Mammary epithelial cell (primary cell): Measurements from ENCODE around the gene PYDC1.

ENCODE experiments used
- EZH2 ChIP-seq: IDR thresholded peaks from 2 replicates; pipeline ENCODE4 v1.6.1; 2012; ENCODE audit warnings: low read length, inconsistent platforms, borderline replicate concordance
- TF ChIP-seq, protein P1 (sequence below), 2 donors: IDR thresholded peaks in 1 of 2; conservative IDR thresholded peaks in 1 of 2; 2 replicates each; pipeline ENCODE4 v1.5.1; 2011 to 2012; ENCODE audit warnings: inconsistent platforms in 2 of 2, low read length in 2 of 2, mild to moderate bottlenecking in 2 of 2, control low read depth in 1 of 2, low read depth in 1 of 2; ENCODE audit not compliant: insufficient read depth in 1 of 2; ENCODE audit errors: extremely low read depth in 1 of 2

DNA sequence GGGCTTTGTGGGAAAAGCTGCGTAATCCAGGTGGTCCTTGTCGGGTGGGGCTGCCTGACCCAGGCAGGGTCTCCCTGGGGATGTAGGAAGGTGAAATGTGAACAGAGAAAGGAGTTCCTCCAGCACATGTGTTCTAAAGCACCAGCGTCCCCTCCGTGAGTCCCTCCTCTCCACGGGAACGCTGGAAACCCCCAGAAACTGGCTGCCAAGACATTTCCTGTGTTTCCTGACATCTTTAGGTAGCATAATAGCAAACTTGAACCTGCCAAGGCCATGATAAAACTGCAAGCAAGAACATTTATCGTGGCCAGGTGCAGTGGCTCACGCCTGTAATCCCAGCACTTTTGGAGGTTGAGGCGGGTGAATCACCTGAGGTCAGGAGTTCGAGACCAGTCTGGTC is 12.6 kb upstream of the PYDC1 start:
- TF ChIP-seq, protein P1, sequence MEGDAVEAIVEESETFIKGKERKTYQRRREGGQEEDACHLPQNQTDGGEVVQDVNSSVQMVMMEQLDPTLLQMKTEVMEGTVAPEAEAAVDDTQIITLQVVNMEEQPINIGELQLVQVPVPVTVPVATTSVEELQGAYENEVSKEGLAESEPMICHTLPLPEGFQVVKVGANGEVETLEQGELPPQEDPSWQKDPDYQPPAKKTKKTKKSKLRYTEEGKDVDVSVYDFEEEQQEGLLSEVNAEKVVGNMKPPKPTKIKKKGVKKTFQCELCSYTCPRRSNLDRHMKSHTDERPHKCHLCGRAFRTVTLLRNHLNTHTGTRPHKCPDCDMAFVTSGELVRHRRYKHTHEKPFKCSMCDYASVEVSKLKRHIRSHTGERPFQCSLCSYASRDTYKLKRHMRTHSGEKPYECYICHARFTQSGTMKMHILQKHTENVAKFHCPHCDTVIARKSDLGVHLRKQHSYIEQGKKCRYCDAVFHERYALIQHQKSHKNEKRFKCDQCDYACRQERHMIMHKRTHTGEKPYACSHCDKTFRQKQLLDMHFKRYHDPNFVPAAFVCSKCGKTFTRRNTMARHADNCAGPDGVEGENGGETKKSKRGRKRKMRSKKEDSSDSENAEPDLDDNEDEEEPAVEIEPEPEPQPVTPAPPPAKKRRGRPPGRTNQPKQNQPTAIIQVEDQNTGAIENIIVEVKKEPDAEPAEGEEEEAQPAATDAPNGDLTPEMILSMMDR (conservative IDR thresholded peaks at IDR 0.05 in 1 of 2, IDR thresholded peaks at IDR 0.05 in 1 of 2; ENCODE audit: extremely low read depth in 1 of 2, insufficient read depth in 1 of 2, low read depth in 1 of 2, low read length in 2 of 2), result no peak
- no peak for TF ChIP-seq EZH2
